Activated CD8-positive, alpha-beta memory T cell treated with anti-CD3 and anti-CD28 coated beads for 24 hours (primary cell): ENCODE data around the gene SPRYD3.

ENCODE experiments used
- DNase-seq: peaks from one replicate; pipeline ENCODE4 v3.0.0-alpha.2; 2020

SPRYD3 gene

DNA sequence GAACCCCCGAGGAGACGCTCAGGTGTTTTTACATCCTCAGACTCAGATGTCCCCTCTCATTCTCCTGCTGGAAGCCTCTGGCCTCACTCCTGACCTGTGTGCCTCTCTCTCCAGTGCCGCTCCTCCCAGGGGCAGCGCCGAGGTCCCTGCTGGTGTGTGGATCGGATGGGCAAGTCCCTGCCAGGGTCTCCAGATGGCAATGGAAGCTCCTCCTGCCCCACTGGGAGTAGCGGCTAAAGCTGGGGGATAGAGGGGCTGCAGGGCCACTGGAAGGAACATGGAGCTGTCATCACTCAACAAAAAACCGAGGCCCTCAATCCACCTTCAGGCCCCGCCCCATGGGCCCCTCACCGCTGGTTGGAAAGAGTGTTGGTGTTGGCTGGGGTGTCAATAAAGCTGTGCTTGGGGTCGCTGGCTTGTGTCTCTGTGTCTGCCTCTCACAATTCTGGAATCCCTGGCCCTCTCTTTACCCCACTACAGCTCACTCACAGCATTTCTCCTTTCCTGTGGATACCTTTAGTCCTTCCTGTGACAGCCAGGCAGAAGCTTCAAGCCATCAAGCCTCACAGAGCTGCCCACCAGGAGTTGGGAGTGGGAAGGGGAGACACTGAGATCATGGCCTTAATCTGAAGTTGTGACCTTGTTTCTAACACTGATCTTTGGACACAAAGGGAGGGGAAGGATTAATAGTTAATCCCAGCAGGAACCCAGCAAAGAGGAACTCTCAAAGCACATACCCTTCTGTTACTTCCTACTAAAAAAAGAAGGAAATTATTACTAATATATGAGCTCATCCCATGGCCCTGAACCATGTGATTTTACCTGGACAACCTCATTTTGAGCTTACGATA lies 23.0 kb upstream of the SPRYD3 start:
- DNase-seq = peak; percentile 57

DNA sequence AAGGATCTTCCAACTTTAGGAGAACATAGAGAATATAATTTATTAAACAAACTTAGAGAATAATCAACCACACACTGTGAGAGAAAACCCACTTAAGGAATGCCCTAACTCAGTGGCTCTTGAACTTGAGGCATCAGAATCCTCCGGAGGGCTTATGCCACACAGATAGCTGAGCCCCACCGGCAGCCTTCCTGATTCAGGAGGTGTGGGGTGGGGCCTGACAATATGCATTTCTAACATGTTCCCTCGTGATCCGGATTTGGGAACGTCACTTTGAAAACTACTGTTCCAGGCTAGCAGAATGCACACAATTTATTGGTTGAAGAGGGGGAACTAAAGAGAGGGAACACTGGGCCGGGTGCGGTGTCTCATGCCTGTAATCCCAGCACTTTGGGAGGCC lies 22.1 kb upstream of the SPRYD3 start:
- no peak for DNase-seq

DNA sequence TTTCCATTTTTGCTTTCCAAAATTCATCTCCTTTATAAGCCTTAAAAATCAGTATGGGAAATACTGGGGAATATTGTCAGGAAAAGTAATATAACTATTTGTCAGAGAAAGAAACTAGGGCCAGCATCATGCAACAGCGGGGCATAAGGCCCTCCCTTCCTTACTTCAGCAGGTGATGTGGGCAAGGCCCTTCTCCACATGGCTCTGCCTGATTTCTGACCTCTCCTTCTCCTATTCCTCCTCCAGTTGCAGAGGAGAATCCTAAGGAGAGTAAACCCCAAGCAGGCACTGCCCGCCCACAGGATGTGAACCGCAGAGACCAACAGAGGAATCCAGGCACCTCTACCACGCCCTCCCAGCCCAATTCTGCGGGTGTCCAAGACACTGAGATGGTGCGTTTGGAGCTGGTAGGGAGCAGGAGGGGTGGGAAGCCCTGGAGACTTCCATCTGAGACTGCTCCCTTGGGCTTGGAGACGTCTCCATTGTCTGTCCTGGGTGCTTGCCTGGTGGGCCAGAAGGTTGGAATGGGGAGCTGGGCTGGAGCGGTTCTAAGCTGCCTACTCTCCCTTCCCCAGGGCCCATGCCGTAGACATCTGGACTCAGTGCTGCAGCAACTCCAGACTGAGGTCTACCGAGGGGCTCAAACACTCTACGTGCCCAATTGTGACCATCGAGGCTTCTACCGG lies 21.4 kb upstream of the SPRYD3 start:
- peak; percentile 55 for DNase-seq

GRCh38 chr12:53099071-53099882 lies 20.1 kb upstream of the SPRYD3 start:
- peak; percentile 96 for DNase-seq

- DNase-seq = peak; percentile 68
Measured at GRCh38 chr12:53098354-53098981, 19.3 kb upstream of the SPRYD3 start.

GRCh38 chr12:53097564-53098353 lies 18.6 kb upstream of the SPRYD3 start, which contains the start of gene IGFBP6:
TSS of gene IGFBP6 (plus strand) at chr12:53097667. CDS start at chr12:53097718, 51 bp downstream.
- DNase-seq = peak; percentile 85

- no peak for DNase-seq
Measured at GRCh38 chr12:53097207-53097563, 18.0 kb upstream of the SPRYD3 start.

- peak; percentile 53 for DNase-seq
Measured at GRCh38 chr12:53096759-53097158, 17.6 kb upstream of the SPRYD3 start.

GRCh38 chr12:53096089-53096741 lies 17.0 kb upstream of the SPRYD3 start:
- peak; percentile 51 for DNase-seq

DNA sequence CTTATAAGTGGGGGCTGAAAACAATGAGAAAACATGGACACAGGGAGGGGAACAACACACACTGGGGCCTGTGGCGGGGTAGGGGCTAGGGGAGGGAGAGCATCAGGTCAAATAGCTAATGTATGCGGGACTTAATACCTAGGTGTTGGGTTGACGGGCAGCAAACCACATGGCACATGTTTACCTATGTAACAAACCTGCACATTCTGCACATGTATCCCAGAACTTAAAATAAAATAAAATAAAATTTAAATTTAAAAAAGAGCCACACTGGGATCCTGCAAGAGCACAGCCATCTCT lies 16.4 kb upstream of the SPRYD3 start:
- peak; percentile 7 for DNase-seq

DNA sequence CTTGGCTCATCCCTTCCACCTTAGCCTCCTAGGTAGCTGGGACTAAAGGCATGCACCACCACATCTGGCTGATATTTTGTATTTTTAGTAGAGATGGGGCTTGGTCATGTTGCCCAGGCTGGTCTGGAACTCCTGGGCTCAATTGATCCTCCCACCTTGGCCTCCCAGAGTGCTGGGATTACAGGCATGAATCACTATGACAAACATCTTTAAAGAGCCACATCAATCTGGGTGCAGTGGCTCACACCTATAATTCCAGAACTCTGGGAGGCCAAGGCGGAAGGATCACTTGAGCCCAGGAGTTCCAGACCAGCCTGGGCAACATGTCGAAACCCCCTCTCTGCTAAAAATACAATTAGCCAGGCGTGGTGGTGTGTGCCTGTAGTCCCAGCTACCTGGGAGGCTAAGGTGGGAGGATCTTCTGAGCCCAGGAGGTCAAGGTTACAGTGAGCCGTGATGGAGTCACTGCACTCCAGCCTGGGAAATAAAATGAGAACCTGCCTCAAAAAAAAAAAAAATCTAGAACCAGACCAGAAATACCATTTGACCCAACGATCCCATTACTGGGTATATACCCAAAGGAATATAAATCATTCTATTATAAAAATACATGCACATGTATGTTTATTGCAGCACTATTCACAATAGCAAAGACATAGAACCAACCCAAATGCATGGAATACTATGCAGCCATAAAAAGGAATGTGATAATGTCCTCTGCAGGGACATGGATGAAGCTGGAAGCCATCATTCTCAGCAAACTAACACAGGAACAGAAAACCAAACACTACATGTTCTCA lies 15.8 kb upstream of the SPRYD3 start:
- DNase-seq = peak; percentile 17

- peak; percentile 49 for DNase-seq
Measured at GRCh38 chr12:53094394-53094787, 15.2 kb upstream of the SPRYD3 start.

DNA sequence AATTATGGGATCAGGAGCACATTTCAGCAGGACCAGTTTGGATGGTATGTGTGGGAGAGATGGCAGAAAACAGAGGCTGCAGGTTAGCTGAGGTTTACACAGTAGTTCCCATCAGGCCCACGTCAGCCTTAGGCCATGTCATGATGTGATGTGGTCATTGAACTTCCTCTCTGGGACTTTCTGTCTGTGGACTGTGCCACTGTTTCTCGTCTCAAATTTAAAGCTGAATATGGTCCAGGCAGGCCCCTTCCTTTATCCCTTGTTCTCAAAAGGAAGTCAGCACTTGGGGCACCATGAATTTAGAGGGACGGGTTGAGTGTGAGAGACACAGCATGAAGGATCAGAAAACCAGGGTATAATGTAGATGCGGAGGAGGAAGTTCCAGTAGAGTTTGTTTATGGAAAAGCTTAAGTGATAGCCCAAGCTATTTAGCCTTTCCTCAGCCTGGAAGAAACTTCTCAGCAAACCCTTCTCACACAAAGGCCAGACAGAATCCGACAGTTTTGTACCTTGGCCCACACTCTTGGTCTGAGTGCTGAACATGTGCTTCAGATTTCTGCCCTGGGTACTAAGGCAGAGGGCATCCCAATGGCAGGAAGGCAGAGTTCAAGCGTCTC lies 14.7 kb upstream of the SPRYD3 start:
- DNase-seq = peak; percentile 51

DNA sequence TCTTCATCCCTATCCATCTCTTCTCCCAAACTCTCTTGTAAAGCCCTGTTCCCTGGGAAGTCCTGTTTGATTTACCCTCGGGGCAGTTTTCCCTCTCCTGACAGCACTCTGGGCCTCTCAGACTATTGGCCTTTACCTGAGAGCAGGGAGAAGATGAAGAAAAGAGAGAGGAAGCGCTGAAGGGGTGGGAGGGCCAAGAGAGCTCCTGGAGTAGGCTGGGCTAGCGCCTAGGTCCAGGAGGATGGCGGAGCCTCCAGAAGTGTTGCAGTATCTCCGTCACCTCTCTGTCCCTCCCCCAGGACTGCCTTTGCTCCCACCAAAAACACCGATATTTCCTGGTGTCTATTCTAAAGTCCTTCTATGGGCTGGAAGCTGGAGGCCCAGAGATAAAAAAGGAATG lies 12.6 kb upstream of the SPRYD3 start:
- peak; percentile 13 for DNase-seq

- DNase-seq = no peak
Measured at GRCh38 chr12:53090554-53090953, 11.4 kb upstream of the SPRYD3 start.

DNA sequence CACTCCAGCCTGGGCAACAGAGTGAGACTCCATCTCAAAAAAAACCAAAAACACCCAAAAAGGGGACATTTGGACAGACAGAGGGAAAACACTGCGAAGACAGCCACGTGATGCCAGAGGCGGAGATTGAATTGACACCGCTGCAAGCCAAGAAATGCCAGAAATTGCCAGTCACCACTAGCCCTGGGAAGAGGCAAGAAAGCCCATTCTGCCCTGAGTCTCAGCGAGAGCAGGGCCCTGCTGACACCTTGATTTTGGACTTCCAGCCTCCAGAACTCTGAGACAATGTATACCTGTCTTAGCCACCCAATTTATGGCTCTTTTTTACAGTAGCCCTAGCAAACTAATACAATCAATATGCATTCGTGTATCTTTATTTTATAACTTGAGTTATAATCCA lies 10.9 kb upstream of the SPRYD3 start:
- no peak for DNase-seq

- DNase-seq = no peak
Measured at GRCh38 chr12:53086361-53086760, 7.2 kb upstream of the SPRYD3 start.

GRCh38 chr12:53082637-53083175 lies 3.5 kb upstream of the SPRYD3 start:
- DNase-seq = no peak

DNA sequence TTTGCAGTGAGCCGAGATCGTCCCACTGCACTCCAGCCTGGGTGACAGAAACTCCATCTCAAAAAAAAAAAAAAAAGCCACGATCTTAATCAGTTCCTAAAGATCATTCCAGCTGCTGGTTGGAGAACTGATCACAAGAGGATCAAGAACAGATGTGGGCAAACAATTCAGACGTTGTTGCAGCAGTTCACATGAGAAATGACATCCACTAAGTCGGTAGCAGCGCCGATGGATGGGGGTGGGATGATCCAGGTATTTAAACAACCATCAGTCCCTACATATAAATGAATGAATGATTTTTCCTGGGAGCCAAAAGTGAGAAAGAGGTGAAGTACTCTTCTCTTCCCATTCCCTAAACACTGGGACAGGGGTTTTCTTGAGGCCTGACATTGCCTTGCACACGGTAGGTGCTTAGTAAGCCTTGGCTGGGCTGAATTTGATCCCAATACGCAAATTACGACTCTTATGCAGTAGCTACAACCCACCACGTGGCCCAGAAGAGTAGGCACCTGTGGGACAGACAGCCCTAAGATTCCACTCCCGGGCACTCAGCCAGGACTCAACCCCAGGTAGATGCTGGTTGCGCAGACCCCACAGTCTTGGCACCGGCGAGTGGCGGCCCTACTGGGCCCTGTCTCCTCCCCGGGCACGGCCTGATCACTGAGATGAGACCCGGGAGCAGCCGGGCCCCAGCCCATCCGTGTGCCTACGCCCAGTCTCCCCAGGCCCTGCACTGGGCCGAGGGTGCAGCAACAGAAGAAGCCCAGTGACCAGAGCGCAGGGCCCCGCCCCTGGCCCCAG lies 565 bp downstream of the SPRYD3 start:
- DNase-seq = no peak
